Suprapubic skin (tissue), 4 donors: ENCODE results near the gene RHEB. TPM values are rescaled to one million over a fixed set of nuclear protein-coding genes. Genes with fewer than 3 reads are reported as not detected.

Source experiments
- DNase-seq, 2 donors: peaks; one replicate each; pipeline ENCODE4 v3.0.0-alpha.2; 2019; ENCODE audit warnings: low spot score in 2 of 2
- H3K27ac ChIP-seq: fragments of 200-600 bp; sonication (generic); one replicate; pipeline ENCODE4 v1.5.1; 2019
- H3K27me3 ChIP-seq: fragments of 200-600 bp; sonication (generic); one replicate; pipeline ENCODE4 v1.5.1; 2019
- H3K36me3 ChIP-seq: fragments of 200-600 bp; sonication (generic); one replicate; pipeline ENCODE4 v1.5.1; 2019
- H3K4me1 ChIP-seq: fragments of 200-600 bp; sonication (generic); one replicate; pipeline ENCODE4 v1.5.1; 2019
- H3K4me3 ChIP-seq: fragments of 200-600 bp; sonication (generic); one replicate; pipeline ENCODE4 v1.5.1; 2019; ENCODE audit warnings: mild to moderate bottlenecking
- H3K9me3 ChIP-seq: fragments of 200-600 bp; sonication (generic); one replicate; pipeline ENCODE4 v1.5.1; 2019
- EP300 ChIP-seq: sonication (generic); formaldehyde crosslinking; IDR thresholded peaks from one replicate; pipeline ENCODE4 v1.6.1; 2017; ENCODE audit warnings: antibody characterized with exemption
- POLR2A ChIP-seq, 2 donors: fragments of 450-650 bp; IDR thresholded peaks; one replicate each; pipeline ENCODE4 v1.6.1; 2017; ENCODE audit warnings: antibody characterized with exemption in 2 of 2, mild to moderate bottlenecking in 2 of 2, moderate library complexity in 2 of 2
- POLR2AphosphoS5 ChIP-seq, 3 donors: sonication (generic); formaldehyde crosslinking; IDR thresholded peaks; one replicate each; pipeline ENCODE4 v1.6.1; 2017; ENCODE audit warnings: antibody characterized with exemption in 3 of 3
- WGBS: methylation state at CpG from one replicate; pipeline ENCODE4 v1.1.5; 2018; 5-methylcytosine and 5-hydroxymethylcytosine counted together
- total RNA-seq, 4 donors: library from RNA; depleted of rRNA; stranded (reverse); fragments of >200 nt; gene quantifications; one replicate each; pipeline ENCODE4 v1.1.0, GENCODE V29; 2016
- TF ChIP-seq, protein P1 (sequence below), 2 donors: fragments of 200-600 bp in 1 of 2; fragments of 450-650 bp in 1 of 2; sonication (generic) in 1 of 2; IDR thresholded peaks; one replicate each; pipeline ENCODE4 v1.5.1; 2016 to 2019; ENCODE audit warnings: antibody characterized with exemption in 2 of 2, mild to moderate bottlenecking in 1 of 2, moderate library complexity in 1 of 2

Gene RHEB
- total RNA-seq, 4 donors from 2014 or later, result 46.5 to 62.2 (median 53.9) TPM

DNA sequence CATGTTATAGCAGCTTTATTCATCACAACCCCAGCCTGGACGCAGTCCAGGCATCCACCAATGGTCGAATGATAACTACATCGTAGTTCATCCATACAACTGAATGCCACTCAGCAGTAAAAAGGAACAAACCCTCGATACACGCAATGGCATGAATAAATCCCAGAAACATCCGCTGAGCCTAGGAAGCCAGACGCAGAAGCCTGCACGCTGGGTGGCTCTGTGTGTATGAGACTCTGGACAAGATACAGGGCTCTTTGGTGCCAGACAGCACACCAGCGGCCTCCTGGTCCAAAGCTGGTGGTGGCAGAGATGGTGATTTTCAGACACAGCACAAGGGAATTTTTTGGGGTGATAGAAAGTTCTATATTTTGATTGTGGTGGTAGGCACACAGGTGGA is 69.7 kb downstream of the RHEB start:
- H3K4me1 ChIP-seq, result peaks cover 5% of the 10 kb centered on the region
- H3K9me3 ChIP-seq, result no peaks in the 10 kb centered on the region
- H3K4me3 ChIP-seq, result no peak overlapping the region
- no peak for TF ChIP-seq EP300
- TF ChIP-seq POLR2AphosphoS5 (IDR thresholded peaks at IDR 0.05), result no peak
- TF ChIP-seq, protein P1, sequence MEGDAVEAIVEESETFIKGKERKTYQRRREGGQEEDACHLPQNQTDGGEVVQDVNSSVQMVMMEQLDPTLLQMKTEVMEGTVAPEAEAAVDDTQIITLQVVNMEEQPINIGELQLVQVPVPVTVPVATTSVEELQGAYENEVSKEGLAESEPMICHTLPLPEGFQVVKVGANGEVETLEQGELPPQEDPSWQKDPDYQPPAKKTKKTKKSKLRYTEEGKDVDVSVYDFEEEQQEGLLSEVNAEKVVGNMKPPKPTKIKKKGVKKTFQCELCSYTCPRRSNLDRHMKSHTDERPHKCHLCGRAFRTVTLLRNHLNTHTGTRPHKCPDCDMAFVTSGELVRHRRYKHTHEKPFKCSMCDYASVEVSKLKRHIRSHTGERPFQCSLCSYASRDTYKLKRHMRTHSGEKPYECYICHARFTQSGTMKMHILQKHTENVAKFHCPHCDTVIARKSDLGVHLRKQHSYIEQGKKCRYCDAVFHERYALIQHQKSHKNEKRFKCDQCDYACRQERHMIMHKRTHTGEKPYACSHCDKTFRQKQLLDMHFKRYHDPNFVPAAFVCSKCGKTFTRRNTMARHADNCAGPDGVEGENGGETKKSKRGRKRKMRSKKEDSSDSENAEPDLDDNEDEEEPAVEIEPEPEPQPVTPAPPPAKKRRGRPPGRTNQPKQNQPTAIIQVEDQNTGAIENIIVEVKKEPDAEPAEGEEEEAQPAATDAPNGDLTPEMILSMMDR (IDR thresholded peaks at IDR 0.05), result no peak
- TF ChIP-seq POLR2A (IDR thresholded peaks at IDR 0.05), result no peak
- peak in 1 of 2 donors; percentile 59 for DNase-seq
- H3K27me3 ChIP-seq, result no peaks in the 10 kb centered on the region
- 78% methylated on average over 9 of the region's 9 CpGs for WGBS
- no peak overlapping the region for H3K27ac ChIP-seq
- H3K36me3 ChIP-seq, result no peaks in the 10 kb centered on the region

DNA sequence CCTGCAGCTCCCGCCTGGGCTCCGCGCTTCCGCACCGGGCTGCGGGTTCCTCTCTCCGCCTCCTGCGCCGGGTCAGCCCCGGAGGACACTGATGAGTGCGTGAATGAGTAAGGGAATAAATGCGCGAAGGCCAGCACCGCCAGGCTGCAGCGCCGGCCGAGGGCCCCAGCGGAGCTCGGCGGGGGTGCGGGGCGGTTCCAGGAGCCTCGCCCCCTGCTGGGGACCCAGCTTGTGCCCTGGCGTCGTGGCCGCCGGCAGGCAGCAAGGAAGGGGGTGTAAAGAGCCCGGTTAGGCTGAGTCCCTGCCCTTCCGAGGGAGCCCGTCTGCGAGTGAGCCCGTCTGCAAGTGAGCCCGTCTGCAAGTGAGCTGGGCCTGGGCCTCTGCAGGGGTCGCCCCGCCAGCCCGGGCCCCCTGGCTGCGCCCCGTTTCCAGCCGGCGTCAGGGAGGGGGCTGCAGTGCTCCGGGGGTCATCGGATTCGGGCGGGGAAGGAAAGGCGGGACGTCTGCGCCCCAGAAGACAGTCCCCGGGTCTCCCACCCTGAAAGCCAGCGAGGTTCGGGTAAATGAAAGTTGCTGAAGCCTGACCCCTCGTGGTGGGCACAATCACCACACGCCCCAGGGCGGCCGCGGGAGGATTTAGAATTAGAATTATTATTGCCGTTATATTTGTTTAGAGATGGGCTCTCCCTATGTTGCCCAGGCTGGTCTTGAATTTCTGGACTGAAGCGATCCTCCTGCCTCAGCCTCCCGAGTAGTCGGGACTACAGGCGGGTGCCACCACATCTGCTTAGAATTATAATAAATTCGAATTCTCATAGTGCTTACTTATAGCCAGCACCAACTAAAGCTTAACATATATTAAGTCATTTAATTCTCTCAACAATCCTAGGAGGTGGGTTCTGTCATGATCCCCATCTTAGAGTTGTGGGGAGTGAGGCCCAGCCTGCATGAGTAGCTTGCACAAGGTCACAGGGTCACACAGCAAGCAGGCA is 71.1 kb downstream of the RHEB start:
- no peaks in the 10 kb centered on the region for H3K27me3 ChIP-seq
- H3K9me3 ChIP-seq, result no peaks in the 10 kb centered on the region
- peak; percentile 41 to 84 for DNase-seq
- peak overlapping the region; percentile 57 for H3K4me3 ChIP-seq
- no peak overlapping the region for H3K27ac ChIP-seq
- peaks cover 5% of the 10 kb centered on the region for H3K4me1 ChIP-seq
- WGBS, result 12% methylated on average over 21 of the region's 61 CpGs
- no peak for TF ChIP-seq POLR2A (IDR thresholded peaks at IDR 0.05)
- TF ChIP-seq, protein P1 (IDR thresholded peaks at IDR 0.05), result peak; percentile 62 to 68
- no peak for TF ChIP-seq EP300
- H3K36me3 ChIP-seq, result no peaks in the 10 kb centered on the region

DNA sequence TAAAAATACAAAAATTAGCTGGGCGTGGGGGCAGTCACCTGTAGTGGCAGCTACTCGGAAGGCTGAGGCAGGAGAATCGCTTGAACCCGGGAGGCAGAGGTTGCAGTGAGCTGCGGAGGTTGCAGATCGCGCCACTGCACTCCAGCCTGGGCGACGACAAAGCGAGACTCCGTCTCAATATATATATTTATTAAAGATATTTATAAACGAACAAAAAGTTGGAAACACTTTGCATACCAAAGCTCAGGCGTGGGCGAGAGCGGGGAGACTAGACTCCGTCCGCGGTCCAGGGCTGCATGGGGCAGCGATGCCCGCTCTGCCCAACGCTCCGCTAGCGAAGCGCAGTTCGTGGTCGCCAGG is 71.8 kb downstream of the RHEB start:
- no peaks in the 10 kb centered on the region for H3K36me3 ChIP-seq
- H3K27me3 ChIP-seq, result no peaks in the 10 kb centered on the region
- H3K4me1 ChIP-seq, result peaks cover 5% of the 10 kb centered on the region
- no peak for TF ChIP-seq POLR2A (IDR thresholded peaks at IDR 0.05)
- TF ChIP-seq POLR2AphosphoS5 (IDR thresholded peaks at IDR 0.05), result no peak
- TF ChIP-seq EP300, result no peak
- TF ChIP-seq, protein P1 (IDR thresholded peaks at IDR 0.05), result no peak
- 76% methylated on average over 25 of the region's 26 CpGs for WGBS
- H3K4me3 ChIP-seq, result peak overlapping the region; percentile 57
- no peak overlapping the region for H3K27ac ChIP-seq
- H3K9me3 ChIP-seq, result no peaks in the 10 kb centered on the region
- DNase-seq, result no peak

DNA sequence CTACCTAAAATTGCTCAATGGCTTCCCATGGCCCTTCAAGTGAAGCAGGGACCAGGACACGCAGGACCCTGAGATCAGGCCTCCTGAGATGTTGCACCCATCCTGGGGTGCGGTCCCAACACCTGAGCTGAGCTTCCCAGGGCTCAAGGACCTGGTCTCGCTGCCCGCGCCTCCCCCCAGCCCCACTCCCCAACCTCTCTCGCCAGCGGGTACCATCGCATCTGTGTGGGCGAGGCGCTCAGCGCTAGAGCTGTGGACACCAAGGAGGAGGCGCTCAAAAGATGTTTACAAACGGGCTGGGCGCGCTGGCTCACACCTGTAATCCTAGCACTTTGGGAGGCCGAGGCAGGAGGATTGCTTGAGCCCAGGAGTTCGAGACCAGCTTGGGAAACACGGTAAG is 72.4 kb downstream of the RHEB start:
- Histone ChIP-seq H3K9me3 (no peaks in the 10 kb centered on the region), H3K27me3 (no peaks in the 10 kb centered on the region), H3K36me3 (no peaks in the 10 kb centered on the region), H3K4me1 (peaks cover 5% of the 10 kb centered on the region), H3K4me3 (no peak overlapping the region), H3K27ac (no peak overlapping the region)
- peak in 1 of 2 donors; percentile 51 for DNase-seq
- WGBS, result 97% methylated on average over 18 of the region's 18 CpGs
- TF ChIP-seq POLR2AphosphoS5 (IDR thresholded peaks at IDR 0.05), result no peak
- no peak for TF ChIP-seq EP300
- TF ChIP-seq POLR2A (IDR thresholded peaks at IDR 0.05), result no peak
- TF ChIP-seq, protein P1 (IDR thresholded peaks at IDR 0.05), result no peak

DNA sequence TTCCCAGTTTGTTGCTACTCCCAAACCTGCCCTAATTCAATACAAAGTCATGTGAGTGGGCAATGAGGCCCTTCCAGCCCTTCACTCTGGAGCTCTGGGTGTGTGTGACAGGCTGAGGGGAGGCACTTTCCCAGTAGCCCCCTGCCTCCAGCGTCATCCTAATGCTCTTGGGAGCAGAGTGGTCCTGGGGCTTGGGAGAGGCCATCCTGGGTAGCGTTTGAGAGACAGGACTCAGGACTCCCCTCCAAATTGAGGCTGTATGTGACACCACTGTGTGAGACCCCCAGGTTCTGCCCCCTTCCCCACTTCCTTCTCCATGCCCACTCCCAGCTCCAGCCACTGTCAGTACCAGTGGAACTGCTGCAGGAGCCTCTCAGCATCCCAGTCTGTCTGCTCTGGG is 73.3 kb downstream of the RHEB start:
- Histone ChIP-seq H3K4me1 (peaks cover 6% of the 10 kb centered on the region), H3K9me3 (no peaks in the 10 kb centered on the region), H3K27ac (no peak overlapping the region), H3K4me3 (no peak overlapping the region), H3K27me3 (no peaks in the 10 kb centered on the region), H3K36me3 (no peaks in the 10 kb centered on the region)
- WGBS, result 96% methylated on average over 2 of the region's 2 CpGs
- TF ChIP-seq EP300 (no peak), POLR2A (IDR thresholded peaks at IDR 0.05) (no peak), POLR2AphosphoS5 (IDR thresholded peaks at IDR 0.05) (no peak)
- TF ChIP-seq, protein P1 (IDR thresholded peaks at IDR 0.05), result no peak
- no peak for DNase-seq
